ENCODE data around the gene ADISSP.

ADISSP gene

GRCh38 chr20:3811467-3812258 lies 44.1 kb upstream of the ADISSP start:
- H3K4me3 ChIP-seq (ENCODE audit: low read length): peak overlapping the region; percentile 63
- peak; percentile 99 for DNase-seq (ENCODE audit: low read depth)
- no peak for TF ChIP-seq CTCF (conservative IDR thresholded peaks at IDR 0.05; ENCODE audit: low read length)

- TF ChIP-seq CTCF (conservative IDR thresholded peaks at IDR 0.05; ENCODE audit: low read length): no peak
Measured at GRCh38 chr20:3808544-3808943, 41.0 kb upstream of the ADISSP start.

GRCh38 chr20:3804781-3805180 lies 37.2 kb upstream of the ADISSP start:
- TF ChIP-seq CTCF (conservative IDR thresholded peaks at IDR 0.05; ENCODE audit: low read length): no peak
- H3K4me3 ChIP-seq (ENCODE audit: low read length): no peak overlapping the region
- no peak for DNase-seq (ENCODE audit: low read depth)

More at GRCh38 chr20:3808544-3808943, 41.0 kb upstream of the ADISSP start:
- no peak for DNase-seq (ENCODE audit: low read depth)
- no peak overlapping the region; the same call in 1 of the 2 replicates for H3K4me3 ChIP-seq (ENCODE audit: low read length)

- no peak for DNase-seq (ENCODE audit: low read depth)
- TF ChIP-seq CTCF (conservative IDR thresholded peaks at IDR 0.05; ENCODE audit: low read length): no peak
- no peak overlapping the region for H3K4me3 ChIP-seq (ENCODE audit: low read length)
Measured at GRCh38 chr20:3804254-3804751, 36.8 kb upstream of the ADISSP start.

GRCh38 chr20:3803854-3804253 lies 36.3 kb upstream of the ADISSP start:
- TF ChIP-seq CTCF (conservative IDR thresholded peaks at IDR 0.05; ENCODE audit: low read length): no peak
- no peak for DNase-seq (ENCODE audit: low read depth)

GRCh38 chr20:3803289-3803688 lies 35.7 kb upstream of the ADISSP start:
- DNase-seq (ENCODE audit: low read depth): no peak
- no peak overlapping the region for H3K4me3 ChIP-seq (ENCODE audit: low read length)
- no peak for TF ChIP-seq CTCF (conservative IDR thresholded peaks at IDR 0.05; ENCODE audit: low read length)

More at GRCh38 chr20:3803854-3804253, 36.3 kb upstream of the ADISSP start:
- no peak overlapping the region for H3K4me3 ChIP-seq (ENCODE audit: low read length)

Data from AG10803 (cell line).